Measurements from ENCODE around the gene CFAP90.

CFAP90 gene

DNA sequence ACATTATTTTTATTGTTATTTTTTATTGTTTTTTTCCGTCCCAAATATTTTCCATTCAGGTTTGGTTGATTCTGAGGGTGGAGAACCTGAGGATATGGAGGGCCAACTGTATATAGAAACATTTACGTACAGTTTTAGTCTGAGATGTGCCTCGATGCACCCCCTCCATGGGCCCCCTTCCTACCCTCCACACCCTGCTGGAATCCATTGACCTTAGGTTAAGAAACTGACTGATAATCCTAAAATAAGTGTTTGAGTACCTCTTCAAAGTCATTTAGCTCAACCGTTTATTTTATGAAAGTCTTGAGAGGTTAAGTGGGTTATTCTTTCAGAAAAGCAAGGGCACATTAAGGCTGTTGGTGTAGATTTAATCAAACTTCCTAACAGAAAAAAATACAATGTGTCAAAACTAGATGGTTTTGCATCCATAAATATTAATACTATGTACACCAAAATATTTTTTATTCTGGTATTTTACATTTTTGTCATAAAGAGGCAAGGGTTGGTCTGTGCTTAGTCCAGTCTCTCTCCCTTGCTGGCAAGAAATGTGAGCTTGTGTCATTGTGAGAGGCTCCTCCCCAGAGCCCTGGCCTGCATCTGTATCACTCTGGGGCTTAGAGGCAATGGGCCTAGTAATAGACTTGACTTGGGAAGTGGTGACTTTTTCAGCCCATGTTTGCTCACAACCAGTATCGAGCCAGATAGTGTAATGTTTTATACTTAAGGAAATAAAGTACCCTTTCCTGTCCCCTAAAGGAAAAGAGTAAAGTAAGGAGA is 33.7 kb upstream of the CFAP90 start:
- DNase-seq (ENCODE audit: low read depth) = no peak
- TF ChIP-seq, protein P1, sequence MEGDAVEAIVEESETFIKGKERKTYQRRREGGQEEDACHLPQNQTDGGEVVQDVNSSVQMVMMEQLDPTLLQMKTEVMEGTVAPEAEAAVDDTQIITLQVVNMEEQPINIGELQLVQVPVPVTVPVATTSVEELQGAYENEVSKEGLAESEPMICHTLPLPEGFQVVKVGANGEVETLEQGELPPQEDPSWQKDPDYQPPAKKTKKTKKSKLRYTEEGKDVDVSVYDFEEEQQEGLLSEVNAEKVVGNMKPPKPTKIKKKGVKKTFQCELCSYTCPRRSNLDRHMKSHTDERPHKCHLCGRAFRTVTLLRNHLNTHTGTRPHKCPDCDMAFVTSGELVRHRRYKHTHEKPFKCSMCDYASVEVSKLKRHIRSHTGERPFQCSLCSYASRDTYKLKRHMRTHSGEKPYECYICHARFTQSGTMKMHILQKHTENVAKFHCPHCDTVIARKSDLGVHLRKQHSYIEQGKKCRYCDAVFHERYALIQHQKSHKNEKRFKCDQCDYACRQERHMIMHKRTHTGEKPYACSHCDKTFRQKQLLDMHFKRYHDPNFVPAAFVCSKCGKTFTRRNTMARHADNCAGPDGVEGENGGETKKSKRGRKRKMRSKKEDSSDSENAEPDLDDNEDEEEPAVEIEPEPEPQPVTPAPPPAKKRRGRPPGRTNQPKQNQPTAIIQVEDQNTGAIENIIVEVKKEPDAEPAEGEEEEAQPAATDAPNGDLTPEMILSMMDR (IDR thresholded peaks at IDR 0.05; ENCODE audit: insufficient read depth, low read depth, low read length, missing control alignments) = no peak
- no peak overlapping the region for H3K4me3 ChIP-seq (ENCODE audit: low read depth, low read length)

DNA sequence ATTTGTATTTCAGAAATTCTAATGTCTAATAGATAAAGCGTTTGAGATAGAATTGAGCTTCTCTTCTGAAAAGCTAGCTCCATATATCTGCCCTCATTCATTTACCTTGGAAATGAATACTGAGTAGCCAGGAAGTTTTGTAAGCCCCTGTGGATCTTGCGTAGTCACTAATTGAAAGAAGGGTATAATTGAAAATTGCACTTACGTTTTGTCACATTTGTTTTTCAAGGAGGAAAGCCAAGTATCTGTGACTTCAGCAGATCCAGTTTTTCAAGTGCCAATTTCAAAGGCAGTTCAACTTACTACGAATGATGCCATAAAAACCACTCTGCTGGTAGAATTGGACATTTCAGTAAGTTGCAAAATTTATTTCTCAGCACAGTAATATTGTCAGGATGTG is 32.0 kb upstream of the CFAP90 start:
- H3K4me3 ChIP-seq (ENCODE audit: low read depth, low read length) = no peak overlapping the region
- TF ChIP-seq, protein P1 (IDR thresholded peaks at IDR 0.05; ENCODE audit: insufficient read depth, low read depth, low read length, missing control alignments) = no peak
- DNase-seq (ENCODE audit: low read depth) = no peak

DNA sequence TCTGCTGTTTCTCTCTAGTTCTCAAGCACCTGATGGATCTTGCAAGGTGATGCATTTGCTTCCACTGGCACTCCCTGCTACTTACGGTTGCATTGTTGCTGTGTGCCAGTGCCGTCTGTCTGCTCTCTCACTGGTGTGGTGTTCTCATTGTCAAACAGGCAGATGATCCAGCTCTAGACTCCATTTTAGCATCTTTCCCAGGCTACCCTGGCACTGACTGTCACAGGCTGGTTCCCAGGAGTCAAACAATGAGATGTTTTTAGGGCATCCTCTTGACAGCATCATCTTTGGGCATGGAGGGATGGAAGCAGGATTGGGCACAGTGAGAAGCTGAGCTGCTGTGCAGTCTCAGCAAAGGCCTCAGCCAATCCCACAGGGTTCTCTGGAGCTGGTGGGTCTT is 30.9 kb upstream of the CFAP90 start:
- TF ChIP-seq, protein P1 (IDR thresholded peaks at IDR 0.05; ENCODE audit: insufficient read depth, low read depth, low read length, missing control alignments) = no peak
- DNase-seq (ENCODE audit: low read depth) = no peak
- no peak overlapping the region for H3K4me3 ChIP-seq (ENCODE audit: low read depth, low read length)

DNA sequence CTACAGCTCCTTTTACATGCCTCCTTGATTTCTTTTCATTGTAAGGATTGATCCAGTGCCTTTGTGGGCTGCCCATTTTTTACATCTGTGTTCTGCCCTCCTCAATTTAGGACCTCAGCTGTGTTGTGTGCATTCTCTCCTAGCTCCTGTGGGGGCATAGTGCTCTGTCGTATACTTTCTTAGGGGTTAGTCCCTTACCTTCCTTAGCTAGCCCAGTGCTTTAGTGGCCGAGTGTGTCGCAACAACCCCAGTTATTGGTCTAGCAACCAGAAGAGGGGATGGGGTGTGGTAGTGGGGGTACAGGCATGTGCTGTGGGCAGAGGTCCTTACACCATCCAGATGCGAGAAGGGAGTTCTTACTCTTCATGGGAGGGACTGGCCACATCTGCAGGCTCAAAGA is 30.2 kb upstream of the CFAP90 start:
- TF ChIP-seq, protein P1 (IDR thresholded peaks at IDR 0.05; ENCODE audit: insufficient read depth, low read depth, low read length, missing control alignments) = no peak
- no peak overlapping the region for H3K4me3 ChIP-seq (ENCODE audit: low read depth, low read length)
- no peak for DNase-seq (ENCODE audit: low read depth)

DNA sequence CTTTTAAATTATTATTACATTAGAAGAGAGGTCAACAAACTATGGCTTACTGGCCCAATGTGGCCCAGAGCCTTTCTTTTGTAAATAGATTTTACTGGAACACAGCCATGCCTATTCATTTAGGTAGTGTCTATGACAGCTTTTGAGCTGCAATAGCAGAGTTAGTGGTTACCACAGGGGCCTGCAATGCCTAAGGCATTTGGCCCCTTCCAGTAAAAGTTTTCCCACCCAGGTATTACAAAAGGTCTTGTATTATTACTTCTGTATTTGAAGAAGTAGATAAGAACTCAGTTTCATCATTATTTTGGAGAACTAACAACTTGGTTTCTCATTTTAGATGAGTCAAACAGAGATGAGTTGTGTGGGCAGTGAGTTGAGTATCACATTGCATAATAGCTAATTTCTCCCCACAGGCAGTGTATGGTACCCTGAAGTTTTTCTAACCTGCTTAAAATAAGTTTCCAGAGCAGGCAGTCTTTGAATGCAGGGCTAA is 27.5 kb upstream of the CFAP90 start:
- DNase-seq (ENCODE audit: low read depth) = peak; percentile 73
- TF ChIP-seq, protein P1 (IDR thresholded peaks at IDR 0.05; ENCODE audit: insufficient read depth, low read depth, low read length, missing control alignments) = no peak
- H3K4me3 ChIP-seq (ENCODE audit: low read depth, low read length) = no peak overlapping the region

DNA sequence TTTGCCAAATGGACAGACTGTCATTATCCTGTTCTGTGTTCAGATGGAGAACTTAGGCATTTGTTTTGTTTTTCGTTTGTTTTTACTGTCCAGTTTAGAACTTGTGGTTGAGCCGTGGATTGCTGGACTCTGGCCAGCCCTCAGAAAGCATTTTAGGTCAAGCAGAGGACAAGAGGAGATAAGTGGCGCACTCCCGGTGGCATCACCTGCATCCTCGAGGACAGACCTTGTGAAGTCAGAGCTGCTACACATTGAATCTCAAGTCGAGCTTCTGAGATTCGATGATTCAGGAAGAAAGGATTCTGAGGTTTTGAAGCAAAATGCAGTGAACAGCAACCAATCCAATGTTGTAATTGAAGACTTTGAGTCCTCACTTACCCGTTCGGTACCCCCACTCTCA is 26.9 kb upstream of the CFAP90 start:
- no peak for DNase-seq (ENCODE audit: low read depth)
- TF ChIP-seq, protein P1 (IDR thresholded peaks at IDR 0.05; ENCODE audit: insufficient read depth, low read depth, low read length, missing control alignments) = no peak
- H3K4me3 ChIP-seq (ENCODE audit: low read depth, low read length) = no peak overlapping the region

DNA sequence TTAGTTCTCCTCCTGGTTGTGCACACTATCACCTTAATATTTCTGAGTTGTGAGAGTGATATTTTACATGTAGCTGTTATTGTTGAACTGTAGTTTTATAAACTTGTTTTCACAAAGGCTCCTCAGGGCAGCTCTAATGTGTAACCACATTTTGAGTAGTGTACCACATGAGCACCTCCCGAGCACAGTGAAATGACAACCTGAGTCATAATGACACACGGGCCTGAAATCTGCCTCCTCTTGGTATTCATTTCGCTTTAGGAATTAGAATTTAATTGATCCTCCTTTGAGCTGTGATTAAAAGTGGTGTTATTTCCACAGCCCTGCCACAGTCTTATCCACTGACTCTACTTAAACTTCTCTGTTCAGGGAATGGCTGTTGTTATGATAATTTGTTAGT is 25.9 kb upstream of the CFAP90 start:
- peak; percentile 48 for DNase-seq (ENCODE audit: low read depth)
- TF ChIP-seq, protein P1 (IDR thresholded peaks at IDR 0.05; ENCODE audit: insufficient read depth, low read depth, low read length, missing control alignments) = no peak
- no peak overlapping the region for H3K4me3 ChIP-seq (ENCODE audit: low read depth, low read length)
